Stomach smooth muscle (tissue), 2 donors: ENCODE data around the gene SMIM22.
"Not testable (repeated sequence)": the region's sequence is repeated elsewhere in the genome, so short reads cannot be mapped to it uniquely, and the experiment has no call there.

Experiments
- H3K27ac ChIP-seq: one replicate; pipeline ENCODE4 v1.7.0; 2013; ENCODE audit warnings: mild to moderate bottlenecking, low read length, inconsistent platforms
- H3K27me3 ChIP-seq, 2 donors: one replicate each; pipeline ENCODE4 v1.7.0; 2013; ENCODE audit warnings: low read length in 2 of 2; ENCODE audit not compliant: insufficient read depth in 2 of 2, control insufficient read depth in 1 of 2
- H3K36me3 ChIP-seq, 2 donors: one replicate each; pipeline ENCODE4 v1.7.0; 2013; ENCODE audit warnings: low read length in 2 of 2; ENCODE audit not compliant: control insufficient read depth in 2 of 2, insufficient read depth in 2 of 2
- H3K4me1 ChIP-seq: one replicate; pipeline ENCODE4 v1.7.0; 2013; ENCODE audit warnings: low read length; ENCODE audit not compliant: control insufficient read depth, insufficient read depth
- H3K4me3 ChIP-seq, 2 donors: one replicate each; pipeline ENCODE4 v1.7.0; 2013; ENCODE audit warnings: low read length in 2 of 2
- H3K9ac ChIP-seq, 2 donors: one replicate each; pipeline ENCODE4 v1.7.0; 2013; ENCODE audit warnings: low read length in 2 of 2, mild to moderate bottlenecking in 1 of 2
- H3K9me3 ChIP-seq, 2 donors: one replicate each; pipeline ENCODE4 v1.7.0; 2013; ENCODE audit warnings: low read length in 2 of 2; ENCODE audit not compliant: control insufficient read depth in 2 of 2
- donor health status: healthy.
- donor health status: Pancreatic carcinoma.

SMIM22 gene

DNA sequence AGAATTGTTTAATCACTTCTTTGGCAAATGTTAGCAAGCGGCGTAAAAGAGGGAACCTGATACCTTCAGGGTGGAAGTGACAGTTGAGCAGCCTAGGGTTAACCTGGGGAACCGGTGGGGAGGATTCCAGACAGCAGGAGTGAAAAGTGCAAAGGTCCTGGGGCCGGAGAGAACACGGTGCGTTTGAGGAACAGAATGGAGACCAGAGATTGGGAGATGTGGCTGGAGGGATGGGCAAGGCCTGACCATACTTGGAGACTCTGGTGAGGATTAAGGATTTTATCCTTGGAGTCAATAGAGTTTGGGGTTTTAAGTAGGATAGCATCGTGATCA, 25.9 kb upstream of the SMIM22 start:
- H3K27me3 ChIP-seq: no peaks in the 10 kb centered on the region
- H3K27ac ChIP-seq: peak overlapping the region; percentile 78
- peak overlapping the region; percentile 50 to 74 for H3K9ac ChIP-seq

DNA sequence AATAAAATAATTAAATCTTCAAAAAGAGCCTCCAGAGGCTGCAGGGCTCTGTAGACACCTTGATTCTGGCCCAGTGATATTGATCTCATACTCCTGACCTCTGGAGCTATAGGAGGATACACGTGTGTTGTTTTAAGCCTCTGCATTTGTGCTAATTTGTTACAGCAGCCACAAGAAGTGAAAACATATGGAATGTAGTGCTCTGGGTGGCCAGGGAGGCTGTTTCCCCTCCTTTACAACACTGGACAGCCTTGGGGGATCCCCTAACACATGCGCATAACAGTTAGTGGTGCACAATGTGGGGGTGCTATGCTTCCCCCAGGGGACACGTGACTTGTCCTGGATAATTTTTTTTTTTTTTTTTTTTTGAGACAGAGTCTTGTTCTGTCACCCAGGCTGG, 23.5 kb upstream of the SMIM22 start:
- peaks cover 0 to 2% of the 10 kb centered on the region in 2 donors for H3K27me3 ChIP-seq
- no peaks in the 10 kb centered on the region for H3K36me3 ChIP-seq
- H3K9ac ChIP-seq: no peak overlapping the region
- H3K4me1 ChIP-seq: peaks cover 15% of the 10 kb centered on the region
- H3K27ac ChIP-seq: no peak overlapping the region
- H3K9me3 ChIP-seq: no peaks in the 10 kb centered on the region
- no peak overlapping the region for H3K4me3 ChIP-seq

More for the DNA sequence above, 25.9 kb upstream of the SMIM22 start:
- Histone ChIP-seq H3K4me3 (peak overlapping the region; percentile 66 to 83), H3K36me3 (no peaks in the 10 kb centered on the region), H3K9me3 (no peaks in the 10 kb centered on the region), H3K4me1 (peaks cover 32% of the 10 kb centered on the region)

DNA sequence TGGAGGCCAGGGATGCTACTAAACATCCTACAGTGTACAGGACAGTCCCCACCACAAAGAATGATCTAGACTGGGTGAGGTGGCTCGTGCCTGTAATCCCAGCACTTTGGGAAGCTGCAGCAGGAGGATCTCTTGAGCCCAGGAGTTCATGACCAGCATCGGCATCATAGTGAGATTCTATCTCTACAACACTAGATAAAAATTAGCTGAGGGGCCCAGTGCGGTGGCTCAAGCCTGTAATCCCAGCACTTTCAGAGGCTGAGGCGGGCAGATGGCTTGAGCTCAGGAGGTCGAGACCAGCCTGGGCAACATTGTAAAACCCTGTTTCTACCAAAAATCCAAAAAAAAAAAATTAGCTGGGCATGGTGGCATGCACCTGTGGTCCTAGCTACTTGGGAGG, 22.8 kb upstream of the SMIM22 start:
- H3K27me3 ChIP-seq: peaks cover 0 to 2% of the 10 kb centered on the region in 2 donors
- peaks cover 15% of the 10 kb centered on the region for H3K4me1 ChIP-seq
- no peaks in the 10 kb centered on the region for H3K9me3 ChIP-seq
- no peak overlapping the region for H3K4me3 ChIP-seq
- no peak overlapping the region for H3K27ac ChIP-seq
- no peak overlapping the region for H3K9ac ChIP-seq
- H3K36me3 ChIP-seq: no peaks in the 10 kb centered on the region

DNA sequence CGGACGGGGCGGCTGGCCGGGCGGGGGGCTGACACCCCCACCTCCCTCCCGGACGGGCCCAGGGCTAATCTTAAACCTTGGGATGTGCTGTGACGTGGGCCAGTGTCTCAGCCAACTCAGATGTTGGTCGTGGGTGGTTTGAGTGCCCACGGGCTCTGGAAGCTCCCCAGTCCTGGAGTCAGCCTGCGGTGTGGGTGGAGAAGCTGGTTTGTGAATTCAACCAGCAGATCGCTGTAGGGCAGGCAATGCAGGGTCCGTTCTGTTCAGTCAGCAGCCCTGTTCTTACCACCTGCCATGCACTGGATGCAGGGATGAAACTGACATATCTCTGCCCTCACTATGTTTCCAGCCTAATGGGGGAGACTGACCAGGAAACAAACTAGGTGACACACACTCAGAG, 20.2 kb upstream of the SMIM22 start:
- Histone ChIP-seq H3K27me3 (peaks cover 0 to 2% of the 10 kb centered on the region in 2 donors), H3K9me3 (no peaks in the 10 kb centered on the region), H3K4me3 (no peak overlapping the region), H3K36me3 (no peaks in the 10 kb centered on the region), H3K9ac (no peak overlapping the region), H3K4me1 (no peaks in the 10 kb centered on the region), H3K27ac (no peak overlapping the region)

DNA sequence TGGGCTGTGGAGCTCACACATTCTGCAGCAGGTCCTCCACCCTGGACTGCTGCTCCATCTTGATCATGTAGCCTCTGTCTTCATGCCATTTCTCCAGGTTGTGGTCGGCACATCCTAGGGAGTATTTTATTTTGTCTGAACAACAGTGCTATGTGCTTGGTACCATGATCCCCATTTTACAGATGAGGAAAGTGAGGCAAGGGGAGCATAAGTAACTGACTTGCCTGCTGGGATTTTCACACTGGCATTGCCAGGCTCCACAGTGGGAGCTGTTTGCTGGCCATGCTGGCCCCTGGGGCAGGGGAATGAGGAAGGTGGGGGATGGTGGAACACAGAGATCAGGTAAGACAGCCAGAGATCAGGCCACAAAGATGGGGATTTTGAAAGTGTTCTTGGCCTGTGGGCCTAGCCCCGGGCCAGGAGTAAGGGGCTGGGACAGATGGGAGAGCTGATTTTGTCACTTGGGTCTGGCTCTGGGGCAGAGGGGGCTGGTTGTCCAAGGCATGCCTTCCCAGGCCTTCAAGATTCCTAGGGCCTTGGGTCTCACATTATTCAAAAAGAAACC, 18.9 kb upstream of the SMIM22 start:
- no peaks in the 10 kb centered on the region for H3K4me1 ChIP-seq
- no peaks in the 10 kb centered on the region for H3K36me3 ChIP-seq
- H3K27ac ChIP-seq: no peak overlapping the region
- peaks cover 0 to 2% of the 10 kb centered on the region in 2 donors for H3K27me3 ChIP-seq
- no peak overlapping the region for H3K4me3 ChIP-seq
- H3K9me3 ChIP-seq: no peaks in the 10 kb centered on the region
- H3K9ac ChIP-seq: no peak overlapping the region

DNA sequence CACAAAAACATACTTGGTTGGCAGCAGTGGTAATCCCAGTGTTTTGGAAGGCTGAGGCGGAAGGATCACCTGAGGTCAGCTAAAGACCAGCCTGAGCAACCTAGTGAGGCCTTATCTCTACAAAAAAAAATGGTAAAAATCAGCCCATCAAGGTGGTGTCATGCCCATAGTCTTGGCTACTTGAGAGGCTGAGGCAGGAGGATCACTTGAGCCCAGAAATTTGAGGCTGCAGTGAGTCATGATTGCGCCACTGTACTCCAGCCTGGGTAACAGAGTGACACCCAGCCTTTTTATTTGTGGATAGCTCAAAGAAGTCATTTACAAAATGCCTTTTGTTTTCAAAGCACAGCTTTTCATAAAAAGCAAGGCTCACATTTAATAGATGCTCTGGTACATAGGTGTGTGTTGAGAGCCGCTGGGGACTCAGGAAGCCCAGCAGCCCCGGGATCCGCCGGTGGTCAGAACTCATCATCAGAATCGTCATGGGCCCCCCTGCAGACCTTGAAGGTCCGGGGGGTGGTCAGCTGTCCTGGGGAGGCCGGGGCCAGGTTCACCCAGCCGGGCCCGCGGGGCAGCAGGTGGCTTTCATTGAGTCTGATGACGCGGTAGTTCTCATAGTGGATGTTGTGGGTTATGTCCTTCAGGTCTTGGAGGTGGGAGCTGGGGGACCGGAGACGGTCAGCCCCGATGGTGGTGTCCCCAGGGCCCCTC, 17.7 kb upstream of the SMIM22 start:
- Histone ChIP-seq H3K9me3 (no peaks in the 10 kb centered on the region), H3K27ac (no peak overlapping the region), H3K4me1 (no peaks in the 10 kb centered on the region), H3K36me3 (no peaks in the 10 kb centered on the region), H3K27me3 (peaks cover 0 to 2% of the 10 kb centered on the region in 2 donors), H3K9ac (no peak overlapping the region), H3K4me3 (no peak overlapping the region)

DNA sequence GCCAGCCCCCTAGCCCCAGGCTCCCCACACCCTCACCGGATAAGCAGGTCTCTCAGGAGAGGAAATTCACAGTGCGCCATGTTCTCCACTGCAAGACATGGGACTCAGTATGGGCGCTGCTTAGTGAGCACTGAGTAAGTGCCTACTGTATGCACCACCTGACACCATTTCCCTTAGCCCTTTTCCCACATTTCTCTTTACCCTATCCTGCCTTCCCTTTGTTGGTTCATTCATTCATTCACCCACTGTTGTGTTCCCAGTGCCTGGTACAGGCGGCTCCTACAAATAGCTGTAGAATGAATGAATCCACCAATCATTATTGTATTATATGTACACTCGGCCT, 17.1 kb upstream of the SMIM22 start:
- no peak overlapping the region for H3K9ac ChIP-seq
- H3K9me3 ChIP-seq: no peaks in the 10 kb centered on the region
- no peaks in the 10 kb centered on the region for H3K36me3 ChIP-seq
- no peak overlapping the region for H3K27ac ChIP-seq
- peaks cover 0 to 2% of the 10 kb centered on the region in 2 donors for H3K27me3 ChIP-seq
- H3K4me3 ChIP-seq: no peak overlapping the region
- no peaks in the 10 kb centered on the region for H3K4me1 ChIP-seq

DNA sequence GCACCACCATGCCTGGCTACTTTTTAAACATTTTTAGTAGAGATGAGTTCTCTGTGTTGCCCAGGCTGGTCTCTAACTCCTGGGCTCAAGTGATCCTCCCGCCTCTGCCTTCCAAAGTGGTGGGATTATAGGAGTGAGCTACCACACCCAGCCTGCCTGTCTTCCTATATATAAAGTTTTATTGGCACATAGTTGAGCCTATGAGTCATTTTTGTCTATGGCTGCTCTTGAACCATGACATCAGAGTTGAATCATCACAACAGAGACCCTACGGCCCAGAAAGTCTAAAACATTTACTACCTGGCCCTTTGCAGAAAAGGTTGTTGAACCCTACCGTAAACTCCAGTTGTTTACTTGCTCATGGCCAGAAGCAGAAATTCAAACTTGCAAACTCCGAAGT, 14.9 kb upstream of the SMIM22 start:
- Histone ChIP-seq H3K4me1 (no peaks in the 10 kb centered on the region), H3K27ac (no peak overlapping the region), H3K4me3 (no peak overlapping the region), H3K9me3 (no peaks in the 10 kb centered on the region), H3K9ac (no peak overlapping the region), H3K27me3 (peaks cover 0 to 2% of the 10 kb centered on the region in 2 donors), H3K36me3 (no peaks in the 10 kb centered on the region)

DNA sequence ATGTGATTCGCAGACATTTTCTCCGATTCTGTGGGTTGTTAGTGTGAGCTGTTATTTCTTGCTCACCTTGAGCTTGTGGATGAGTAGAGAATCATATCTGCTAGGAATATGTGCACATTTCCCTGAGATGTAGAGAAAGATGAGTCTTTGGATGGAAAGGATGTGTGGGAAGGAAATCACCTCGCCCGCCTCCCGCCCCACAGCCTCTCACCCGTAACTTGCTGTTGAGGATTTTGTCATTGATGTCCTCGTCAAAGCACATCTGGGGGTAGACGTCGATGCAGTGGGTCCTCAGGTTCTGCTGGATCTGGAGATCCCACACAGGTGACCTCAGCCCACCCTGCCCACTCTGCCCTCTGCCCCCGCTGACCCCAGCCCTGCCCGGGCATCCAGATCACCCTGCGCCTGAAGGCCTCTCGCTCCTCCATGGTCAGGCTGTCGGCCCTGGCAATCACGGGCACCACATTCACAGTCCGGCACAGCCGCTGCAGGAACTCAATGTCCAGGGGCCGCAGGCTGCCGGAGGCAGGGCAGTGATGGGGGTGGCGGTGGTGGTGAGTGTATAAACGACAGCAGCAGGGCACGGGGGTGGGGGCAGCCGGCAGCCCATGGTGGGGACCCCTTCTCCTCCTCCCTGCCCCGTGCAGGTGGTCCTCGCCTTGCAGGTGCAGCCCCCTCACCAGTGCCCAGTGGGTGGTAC, 11.8 kb upstream of the SMIM22 start:
- Histone ChIP-seq H3K36me3 (no peaks in the 10 kb centered on the region), H3K9me3 (no peaks in the 10 kb centered on the region), H3K4me3 (no peak overlapping the region), H3K9ac (no peak overlapping the region), H3K4me1 (no peaks in the 10 kb centered on the region), H3K27ac (no peak overlapping the region), H3K27me3 (no peaks in the 10 kb centered on the region)

DNA sequence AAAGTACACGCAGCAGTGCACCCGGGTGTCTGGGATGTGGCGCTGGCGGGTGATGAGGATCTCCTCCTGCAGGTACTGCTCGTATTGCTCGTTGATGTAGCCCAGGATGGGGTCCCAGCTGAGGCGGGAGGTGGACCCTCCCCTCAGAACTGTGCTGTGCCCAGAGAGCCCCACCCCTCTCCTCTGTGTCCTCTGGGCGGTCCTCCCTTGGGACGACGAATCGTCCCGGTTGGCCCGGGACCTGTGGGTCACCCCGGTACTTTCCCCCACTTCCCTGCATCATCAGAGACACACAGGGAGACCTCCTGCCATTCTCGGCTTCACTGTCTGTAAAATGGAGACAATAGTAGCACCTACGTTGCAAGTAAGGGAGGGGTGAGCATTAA, 11.2 kb upstream of the SMIM22 start:
- Histone ChIP-seq H3K27ac (no peak overlapping the region), H3K9me3 (no peaks in the 10 kb centered on the region), H3K4me3 (no peak overlapping the region), H3K27me3 (no peaks in the 10 kb centered on the region), H3K36me3 (no peaks in the 10 kb centered on the region), H3K9ac (no peak overlapping the region), H3K4me1 (no peaks in the 10 kb centered on the region)

DNA sequence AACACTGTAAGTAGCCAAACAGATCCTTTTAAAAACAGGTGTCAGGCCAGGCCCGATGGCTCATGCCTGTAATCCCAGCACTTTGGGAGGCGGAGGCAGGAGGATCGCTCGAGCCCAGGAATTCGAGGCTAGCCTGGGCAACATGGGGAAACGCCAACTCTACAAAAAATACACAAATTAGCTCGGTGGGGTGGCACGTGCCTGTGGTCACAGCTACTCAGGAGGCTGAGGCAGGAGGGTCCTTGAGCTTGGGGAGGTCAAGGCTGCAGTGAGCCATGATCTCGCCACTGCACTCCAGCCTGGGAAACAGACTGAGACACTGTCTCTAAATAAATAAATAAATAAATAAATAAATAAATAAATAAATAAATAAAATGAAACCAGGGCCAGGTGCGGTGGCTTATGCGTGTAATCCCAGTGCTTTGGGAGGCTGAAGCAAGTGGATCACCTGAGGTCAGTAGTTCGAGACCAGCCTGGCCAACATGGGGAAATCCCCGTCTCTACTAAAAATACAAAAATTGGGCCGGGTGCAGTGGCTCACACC, 10.7 kb upstream of the SMIM22 start:
- not testable (repeated sequence) for H3K4me1 ChIP-seq, H3K4me3 ChIP-seq, H3K27me3 ChIP-seq, H3K9me3 ChIP-seq, H3K9ac ChIP-seq, H3K27ac ChIP-seq, H3K36me3 ChIP-seq
